ENCODE data around the gene PDZD2. TPM values are rescaled to one million over a fixed set of nuclear protein-coding genes. Genes with fewer than 3 reads are reported as not detected.

PDZD2 gene
- total and polyA plus RNA-seq, 12 donors, result 2.2 to 10.3 (median 5.0) TPM

DNA sequence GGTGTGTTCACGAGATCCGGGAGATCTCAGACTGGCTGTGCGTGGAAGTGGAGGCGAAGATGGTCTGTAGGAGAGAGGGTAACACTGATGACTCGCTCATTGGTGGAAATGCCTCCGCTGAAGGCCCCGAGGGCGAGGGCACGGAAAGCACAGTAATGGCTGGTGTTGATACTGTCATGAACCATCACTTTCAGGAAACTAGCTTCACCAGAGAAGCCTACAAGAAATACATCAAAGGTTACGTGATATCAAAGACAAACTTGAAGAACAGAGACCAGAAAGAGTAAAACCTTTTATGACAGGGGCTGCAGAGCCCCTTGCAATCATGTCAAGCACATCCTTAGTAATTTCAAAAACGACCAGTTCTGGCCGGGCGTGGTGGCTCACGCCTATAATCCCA is 269.5 kb downstream of the PDZD2 start:
- Histone ChIP-seq H3K4me1 (replicated peaks in 1 of 2) (no peaks in the 10 kb centered on the region), H3K9me3 (replicated peaks in 1 of 3) (no peaks in the 10 kb centered on the region), H3K36me3 (replicated peaks in 1 of 2) (no peaks in the 10 kb centered on the region), H3K4me3 (no peak overlapping the region), H3K27ac (no peak overlapping the region), H3K27me3 (no peaks in the 10 kb centered on the region)
- DNase-seq, result no peak
- TF ChIP-seq POLR2A (IDR thresholded peaks at IDR 0.05), result no peak
- TF ChIP-seq, protein P1, sequence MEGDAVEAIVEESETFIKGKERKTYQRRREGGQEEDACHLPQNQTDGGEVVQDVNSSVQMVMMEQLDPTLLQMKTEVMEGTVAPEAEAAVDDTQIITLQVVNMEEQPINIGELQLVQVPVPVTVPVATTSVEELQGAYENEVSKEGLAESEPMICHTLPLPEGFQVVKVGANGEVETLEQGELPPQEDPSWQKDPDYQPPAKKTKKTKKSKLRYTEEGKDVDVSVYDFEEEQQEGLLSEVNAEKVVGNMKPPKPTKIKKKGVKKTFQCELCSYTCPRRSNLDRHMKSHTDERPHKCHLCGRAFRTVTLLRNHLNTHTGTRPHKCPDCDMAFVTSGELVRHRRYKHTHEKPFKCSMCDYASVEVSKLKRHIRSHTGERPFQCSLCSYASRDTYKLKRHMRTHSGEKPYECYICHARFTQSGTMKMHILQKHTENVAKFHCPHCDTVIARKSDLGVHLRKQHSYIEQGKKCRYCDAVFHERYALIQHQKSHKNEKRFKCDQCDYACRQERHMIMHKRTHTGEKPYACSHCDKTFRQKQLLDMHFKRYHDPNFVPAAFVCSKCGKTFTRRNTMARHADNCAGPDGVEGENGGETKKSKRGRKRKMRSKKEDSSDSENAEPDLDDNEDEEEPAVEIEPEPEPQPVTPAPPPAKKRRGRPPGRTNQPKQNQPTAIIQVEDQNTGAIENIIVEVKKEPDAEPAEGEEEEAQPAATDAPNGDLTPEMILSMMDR (IDR thresholded peaks at IDR 0.05), result no peak
- intact Hi-C loops (cut with DNase I), result no loop called here
- 88 to 95% (median 91%) methylated on average over 13 to 14 of the region's 14 CpGs for WGBS, 4 donors

DNA sequence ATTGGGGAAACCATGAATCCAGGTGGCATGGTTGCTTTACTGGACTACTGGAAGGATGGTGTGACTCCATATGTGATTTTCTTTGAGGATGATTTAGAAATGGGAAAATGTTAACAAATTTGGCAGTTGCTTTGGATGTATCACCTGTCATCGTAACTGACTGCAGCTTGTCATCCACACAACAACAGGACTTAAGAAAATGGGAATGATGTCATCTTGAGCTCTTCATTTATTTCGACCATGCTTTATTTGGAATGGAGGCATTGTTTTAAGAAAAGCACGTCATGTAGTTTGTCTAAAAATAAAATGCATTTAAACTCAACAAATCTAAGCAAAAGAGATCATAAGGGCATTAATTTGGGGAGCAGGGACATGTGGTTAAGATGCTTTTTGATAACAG is 270.1 kb downstream of the PDZD2 start:
- intact Hi-C loops (cut with DNase I), result no loop called here
- H3K27me3 ChIP-seq, result no peaks in the 10 kb centered on the region
- TF ChIP-seq POLR2A (IDR thresholded peaks at IDR 0.05), result no peak
- TF ChIP-seq, protein P1 (IDR thresholded peaks at IDR 0.05), result no peak
- H3K4me3 ChIP-seq, result no peak overlapping the region
- no peaks in the 10 kb centered on the region for H3K9me3 ChIP-seq (replicated peaks in 1 of 3)
- no peak for DNase-seq
- H3K27ac ChIP-seq, result no peak overlapping the region
- WGBS, 4 donors, result 79 to 90% (median 81%) methylated on average over 3 of the region's 3 CpGs
- no peaks in the 10 kb centered on the region for H3K4me1 ChIP-seq (replicated peaks in 1 of 2)
- no peaks in the 10 kb centered on the region for H3K36me3 ChIP-seq (replicated peaks in 1 of 2)

DNA sequence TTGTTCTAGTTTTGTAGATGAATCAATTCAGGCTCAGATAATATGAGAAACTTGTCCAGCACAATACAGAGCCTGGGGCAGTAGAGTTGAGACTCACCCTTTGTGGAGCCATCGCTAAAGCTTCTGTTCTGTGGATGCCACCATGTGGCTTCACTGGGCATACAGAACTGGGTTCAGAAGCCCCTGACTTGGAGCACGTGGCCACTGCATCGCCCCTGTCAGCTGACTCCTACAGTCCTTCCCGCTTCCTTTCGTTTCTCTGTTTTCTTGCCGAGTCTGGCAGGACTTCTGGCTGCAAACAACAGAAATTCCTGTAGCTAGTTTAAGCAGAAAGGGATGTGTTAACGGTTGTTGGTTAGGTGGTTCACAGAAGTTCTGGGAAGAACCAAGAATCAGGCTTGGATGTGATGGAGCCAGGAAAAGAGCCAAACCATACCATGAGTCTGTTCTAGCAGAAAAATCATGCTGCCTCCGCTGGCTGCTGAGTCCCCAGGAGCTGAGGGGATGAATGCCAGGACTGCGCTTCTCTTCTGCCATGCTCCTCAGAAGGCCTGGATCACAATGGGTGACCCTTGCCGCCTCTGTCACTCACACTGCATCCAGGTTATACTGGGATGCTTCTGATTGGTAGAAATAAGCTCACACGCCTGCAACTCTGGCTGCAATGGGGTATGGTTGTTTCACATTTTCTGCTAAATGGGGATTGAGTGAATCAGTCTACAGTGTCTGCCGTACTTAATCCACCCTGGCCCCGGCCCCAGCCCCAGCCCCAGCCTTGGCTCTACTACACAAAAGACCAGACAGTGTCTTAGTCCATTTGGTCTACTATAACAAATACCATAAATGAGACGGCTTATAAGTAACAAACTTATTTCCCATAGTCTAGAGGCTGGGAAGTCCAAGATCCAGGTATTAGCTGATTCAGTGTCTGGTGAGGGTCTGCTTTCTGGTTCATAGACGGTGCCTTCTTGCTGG is 272.6 kb downstream of the PDZD2 start:
- Histone ChIP-seq H3K9me3 (replicated peaks in 1 of 3) (no peaks in the 10 kb centered on the region), H3K27me3 (no peaks in the 10 kb centered on the region), H3K4me1 (replicated peaks in 1 of 2) (no peaks in the 10 kb centered on the region), H3K27ac (no peak overlapping the region), H3K36me3 (replicated peaks in 1 of 2) (no peaks in the 10 kb centered on the region), H3K4me3 (no peak overlapping the region)
- intact Hi-C loops (cut with DNase I), result no loop called here
- WGBS, 4 donors, result 80 to 86% (median 83%) methylated on average over 15 of the region's 15 CpGs
- DNase-seq, result no peak
- no peak for TF ChIP-seq POLR2A (IDR thresholded peaks at IDR 0.05)
- TF ChIP-seq, protein P1 (IDR thresholded peaks at IDR 0.05), result no peak

DNA sequence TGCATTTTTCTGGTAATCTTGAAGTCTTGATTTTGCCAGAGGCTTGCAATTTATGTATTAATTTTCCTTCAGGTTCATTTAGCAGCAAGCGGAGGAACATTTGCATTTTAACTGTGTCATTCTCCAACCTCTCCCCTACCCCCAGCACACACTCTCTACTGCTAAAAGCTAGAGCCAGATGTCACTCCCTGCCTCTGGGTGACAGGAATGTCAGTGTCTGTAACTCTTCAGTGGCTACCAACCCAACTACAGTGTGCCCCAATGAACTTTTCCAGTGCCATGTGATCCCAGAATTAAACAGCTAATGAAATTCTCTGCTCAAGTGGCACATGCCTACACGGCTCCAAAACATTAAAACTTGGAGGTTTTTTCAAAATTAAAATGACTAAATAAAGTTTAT is 274.9 kb downstream of the PDZD2 start:
- TF ChIP-seq, protein P1 (IDR thresholded peaks at IDR 0.05), result no peak
- TF ChIP-seq POLR2A (IDR thresholded peaks at IDR 0.05), result no peak
- Histone ChIP-seq H3K36me3 (replicated peaks in 1 of 2) (no peaks in the 10 kb centered on the region), H3K9me3 (replicated peaks in 1 of 3) (no peaks in the 10 kb centered on the region), H3K27me3 (no peaks in the 10 kb centered on the region), H3K4me1 (replicated peaks in 1 of 2) (no peaks in the 10 kb centered on the region), H3K27ac (no peak overlapping the region), H3K4me3 (no peak overlapping the region)
- intact Hi-C loops (cut with DNase I), result no loop called here
- no peak for DNase-seq
- 76 to 87% (median 81%) methylated on average over 2 of the region's 2 CpGs for WGBS, 4 donors
